Epithelial cell of prostate (primary cell): ENCODE results near the gene NUBPL.

ENCODE experiments used
- DNase-seq: peaks from one replicate; pipeline ENCODE4 v3.0.0-alpha.2; 2011; ENCODE audit warnings: low read depth, low spot score
- H3K27ac ChIP-seq: fragments of 450-650 bp; 2 replicates; pipeline ENCODE4 v1.5.1; 2017; ENCODE audit warnings: mild to moderate bottlenecking

The NUBPL gene

GRCh38 chr14:31895206-31895605, 334.0 kb downstream of the NUBPL start:
- DNase-seq: peak; percentile 59
- H3K27ac ChIP-seq: peak overlapping the region; percentile 36

GRCh38 chr14:31895646-31896045, 334.4 kb downstream of the NUBPL start:
- no peak for DNase-seq
- H3K27ac ChIP-seq: peak overlapping the region; percentile 36

GRCh38 chr14:31897581-31898186, 336.5 kb downstream of the NUBPL start:
- DNase-seq: no peak
- no peak overlapping the region for H3K27ac ChIP-seq

- no peak overlapping the region for H3K27ac ChIP-seq
- no peak for DNase-seq
Observed at GRCh38 chr14:31898838-31899528, 337.8 kb downstream of the NUBPL start.

GRCh38 chr14:31902002-31902401, 340.8 kb downstream of the NUBPL start:
- H3K27ac ChIP-seq: peak overlapping the region; percentile 24
- DNase-seq: peak; percentile 60

- no peak overlapping the region for H3K27ac ChIP-seq
- DNase-seq: no peak
Observed at GRCh38 chr14:31902945-31903646, 341.9 kb downstream of the NUBPL start.

GRCh38 chr14:31909977-31910376, 348.8 kb downstream of the NUBPL start:
- no peak for DNase-seq
- no peak overlapping the region for H3K27ac ChIP-seq
